ENCODE measurements around the gene NFIX. TPM values are rescaled to one million over a fixed set of nuclear protein-coding genes. Genes with fewer than 3 reads are reported as not detected.

The NFIX gene
- total RNA-seq, 1 experiment from 2014 or later: 8.3 TPM

GRCh38 chr19:12987781-12988180 is 7.5 kb upstream of the NFIX start:
- no peak for DNase-seq (ENCODE audit: low read depth)

GRCh38 chr19:12990431-12990830 is 4.8 kb upstream of the NFIX start:
- no peak for DNase-seq (ENCODE audit: low read depth)

GRCh38 chr19:12990853-12991252 is 4.4 kb upstream of the NFIX start:
- DNase-seq (ENCODE audit: low read depth): no peak

- no peak for DNase-seq (ENCODE audit: low read depth)
These were observed 4.0 kb upstream of the NFIX start for GRCh38 chr19:12991296-12991695.

- no peak for DNase-seq (ENCODE audit: low read depth)
These were observed 2.5 kb upstream of the NFIX start for GRCh38 chr19:12992729-12993128.

GRCh38 chr19:12993562-12993961 is 1.7 kb upstream of the NFIX start:
- DNase-seq (ENCODE audit: low read depth): no peak

GRCh38 chr19:12995596-12996405 is 526 bp downstream of the NFIX start:
- DNase-seq (ENCODE audit: low read depth): peak; percentile 52

- DNase-seq (ENCODE audit: low read depth): peak; percentile 58
These were observed 1.3 kb downstream of the NFIX start for GRCh38 chr19:12996406-12997094.

- no peak for DNase-seq (ENCODE audit: low read depth)
These were observed 2.1 kb downstream of the NFIX start for GRCh38 chr19:12997179-12997966.

GRCh38 chr19:12997967-12998940 is 3.0 kb downstream of the NFIX start:
- DNase-seq (ENCODE audit: low read depth): no peak

GRCh38 chr19:13001166-13001501 is 5.9 kb downstream of the NFIX start:
- DNase-seq (ENCODE audit: low read depth): no peak

- no peak for DNase-seq (ENCODE audit: low read depth)
These were observed 6.4 kb downstream of the NFIX start for GRCh38 chr19:13001502-13002165.

- no peak for DNase-seq (ENCODE audit: low read depth)
These were observed 7.1 kb downstream of the NFIX start for GRCh38 chr19:13002166-13002898.

- DNase-seq (ENCODE audit: low read depth): no peak
These were observed 7.8 kb downstream of the NFIX start for GRCh38 chr19:13003081-13003480.

GRCh38 chr19:13004273-13004672 is 9.0 kb downstream of the NFIX start:
- no peak for DNase-seq (ENCODE audit: low read depth)

GRCh38 chr19:13005253-13005652 is 10.0 kb downstream of the NFIX start:
- DNase-seq (ENCODE audit: low read depth): no peak

- no peak for DNase-seq (ENCODE audit: low read depth)
These were observed 10.6 kb downstream of the NFIX start for GRCh38 chr19:13005861-13006370.

- DNase-seq (ENCODE audit: low read depth): no peak
These were observed 11.4 kb downstream of the NFIX start for GRCh38 chr19:13006431-13007281.
